Loucy (cell line): ENCODE data around the gene ARL5A.

Experiments used
- EZH2phosphoT487 ChIP-seq: fragments of 200-600 bp; IDR thresholded peaks from 2 replicates; pipeline ENCODE4 v1.6.1; 2018; ENCODE audit warnings: antibody characterized with exemption, mild to moderate bottlenecking, moderate library complexity, borderline replicate concordance
- TF ChIP-seq, protein P1 (sequence below): fragments of 200-600 bp; sonication (generic); conservative IDR thresholded peaks from 2 replicates; pipeline ENCODE4 v1.5.1; 2014; ENCODE audit warnings: mild to moderate bottlenecking, antibody characterized with exemption, low read length

DNA sequence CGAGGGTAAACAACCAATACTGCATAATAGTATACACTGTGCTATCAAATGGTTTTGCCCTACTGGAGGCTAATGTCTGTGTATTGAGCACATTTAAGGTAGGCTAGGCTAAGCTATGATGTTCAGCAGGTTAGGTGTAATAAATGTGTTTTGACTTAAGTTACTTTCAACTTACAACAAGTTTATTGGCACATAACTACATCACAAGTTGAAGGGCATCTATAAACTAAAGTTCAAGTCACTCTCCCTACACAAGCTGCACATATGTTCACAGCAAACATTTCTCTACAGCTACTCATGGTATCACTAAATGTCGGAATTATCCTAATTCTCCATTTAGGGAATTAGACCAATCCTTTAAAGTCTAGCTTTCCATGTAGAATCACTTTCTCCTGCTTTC, 11.4 kb downstream of the ARL5A start:
- TF ChIP-seq, protein P1, sequence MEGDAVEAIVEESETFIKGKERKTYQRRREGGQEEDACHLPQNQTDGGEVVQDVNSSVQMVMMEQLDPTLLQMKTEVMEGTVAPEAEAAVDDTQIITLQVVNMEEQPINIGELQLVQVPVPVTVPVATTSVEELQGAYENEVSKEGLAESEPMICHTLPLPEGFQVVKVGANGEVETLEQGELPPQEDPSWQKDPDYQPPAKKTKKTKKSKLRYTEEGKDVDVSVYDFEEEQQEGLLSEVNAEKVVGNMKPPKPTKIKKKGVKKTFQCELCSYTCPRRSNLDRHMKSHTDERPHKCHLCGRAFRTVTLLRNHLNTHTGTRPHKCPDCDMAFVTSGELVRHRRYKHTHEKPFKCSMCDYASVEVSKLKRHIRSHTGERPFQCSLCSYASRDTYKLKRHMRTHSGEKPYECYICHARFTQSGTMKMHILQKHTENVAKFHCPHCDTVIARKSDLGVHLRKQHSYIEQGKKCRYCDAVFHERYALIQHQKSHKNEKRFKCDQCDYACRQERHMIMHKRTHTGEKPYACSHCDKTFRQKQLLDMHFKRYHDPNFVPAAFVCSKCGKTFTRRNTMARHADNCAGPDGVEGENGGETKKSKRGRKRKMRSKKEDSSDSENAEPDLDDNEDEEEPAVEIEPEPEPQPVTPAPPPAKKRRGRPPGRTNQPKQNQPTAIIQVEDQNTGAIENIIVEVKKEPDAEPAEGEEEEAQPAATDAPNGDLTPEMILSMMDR = no peak
- TF ChIP-seq EZH2phosphoT487 = no peak
